ENCODE results near the gene AGRN.

AGRN gene

DNA sequence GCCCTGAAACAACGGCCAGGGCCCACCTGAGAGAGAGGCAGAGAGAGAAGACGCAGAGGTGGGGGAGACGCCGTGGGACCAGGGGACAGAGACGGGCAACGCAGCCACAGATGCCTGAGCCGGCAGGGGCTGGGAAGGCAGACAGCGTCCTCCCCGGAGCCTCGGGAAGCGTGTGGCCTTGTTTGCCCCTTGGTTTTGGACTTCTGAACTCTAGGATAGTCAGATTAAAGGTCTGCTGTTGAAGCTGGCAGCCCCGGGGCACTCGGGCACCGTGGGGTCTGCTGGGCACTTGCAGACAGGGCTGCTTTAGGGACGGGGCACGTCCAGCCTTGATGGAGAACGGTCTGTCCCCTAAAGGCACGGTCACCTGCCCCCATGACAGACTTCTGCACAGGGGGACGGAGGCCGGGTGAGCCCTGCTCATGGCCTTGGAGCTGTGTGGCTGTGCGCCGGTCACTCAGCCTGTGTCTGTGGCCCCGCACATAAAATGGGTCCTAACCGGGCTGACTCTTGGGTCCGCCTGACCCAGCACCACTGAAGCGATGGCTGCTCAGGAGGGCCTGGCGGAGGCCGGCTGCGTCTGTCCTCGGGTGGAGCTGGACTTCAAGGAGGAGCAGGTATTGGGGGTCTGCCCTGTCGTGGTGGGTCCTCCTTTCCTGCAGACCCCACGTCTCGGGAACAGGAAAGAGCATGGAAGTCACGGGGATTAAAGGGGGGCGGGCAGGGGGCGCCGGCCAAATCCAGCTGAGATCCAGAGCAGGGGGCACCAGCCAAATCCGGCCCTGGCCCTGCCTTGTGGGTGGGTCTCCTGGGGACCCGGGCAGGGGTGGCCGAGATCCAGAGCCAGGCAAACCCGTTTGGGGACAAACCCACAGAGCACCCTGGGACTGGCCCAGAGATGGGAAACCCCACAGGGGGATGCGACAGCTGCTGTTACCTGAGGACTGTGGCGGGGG lies 63.8 kb downstream of the AGRN start:
- Histone ChIP-seq H3K27ac (ENCODE audit: insufficient read depth, low read length, poor library complexity, severe bottlenecking) (no peak overlapping the region), H3K4me3 (ENCODE audit: insufficient read depth, low read depth, low read length, poor library complexity, severe bottlenecking) (no peak overlapping the region), H3K4me1 (ENCODE audit: control insufficient read depth, insufficient read depth, low read length, poor library complexity, severe bottlenecking) (peaks cover 13% of the 10 kb centered on the region), H3K27me3 (replicated peaks; ENCODE audit: control insufficient read depth, insufficient read depth, low read length, poor library complexity, severe bottlenecking) (no peaks in the 10 kb centered on the region), H3K9me3 (ENCODE audit: control insufficient read depth, low read length) (no peaks in the 10 kb centered on the region), H3K36me3 (ENCODE audit: control insufficient read depth, insufficient read depth, low read length) (no peaks in the 10 kb centered on the region)
- DNase-seq, result no peak

DNA sequence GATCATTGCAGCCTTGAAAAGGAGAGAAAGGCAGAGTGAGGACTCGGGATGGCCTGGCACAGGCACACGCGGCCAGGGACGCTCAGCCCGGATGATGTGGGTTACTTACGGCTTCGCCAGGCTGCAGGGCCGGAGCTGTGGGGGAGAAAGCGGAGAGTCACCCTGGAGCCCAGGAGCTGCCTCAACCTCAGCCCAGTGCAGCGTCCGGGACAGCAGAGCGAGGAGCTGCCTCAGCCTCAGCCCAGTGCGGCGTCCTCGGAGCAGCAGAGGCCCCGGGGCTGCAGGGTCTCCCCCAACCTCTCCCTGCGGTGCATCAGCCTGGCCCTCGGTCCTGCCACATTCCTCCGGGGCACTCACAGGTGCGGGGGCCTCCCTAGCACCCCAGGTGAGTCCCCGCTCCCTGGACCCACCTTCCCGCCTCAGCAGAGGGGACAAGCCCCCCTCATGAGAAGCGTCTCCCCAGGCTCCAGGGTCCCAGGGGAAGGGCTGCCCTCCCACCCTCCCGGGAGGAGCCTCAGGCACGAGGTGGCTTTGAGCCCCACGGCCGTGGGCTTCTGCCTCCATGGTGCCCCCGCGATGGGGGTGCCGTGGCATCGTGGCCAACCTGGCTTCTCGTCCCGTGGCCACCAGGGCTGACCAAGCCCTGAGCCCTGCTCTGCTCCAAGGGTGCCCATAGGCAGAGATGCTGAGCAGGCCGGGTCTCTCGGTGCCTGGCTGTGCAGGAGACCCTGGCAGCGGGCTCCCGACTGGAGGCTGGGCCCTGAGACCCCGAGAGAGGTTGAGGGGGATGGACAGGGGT lies 64.7 kb downstream of the AGRN start:
- no peaks in the 10 kb centered on the region for H3K9me3 ChIP-seq (ENCODE audit: control insufficient read depth, low read length)
- H3K4me1 ChIP-seq (ENCODE audit: control insufficient read depth, insufficient read depth, low read length, poor library complexity, severe bottlenecking), result peaks cover 9% of the 10 kb centered on the region
- no peaks in the 10 kb centered on the region for H3K36me3 ChIP-seq (ENCODE audit: control insufficient read depth, insufficient read depth, low read length)
- no peak overlapping the region for H3K4me3 ChIP-seq (ENCODE audit: insufficient read depth, low read depth, low read length, poor library complexity, severe bottlenecking)
- DNase-seq, result no peak
- H3K27me3 ChIP-seq (replicated peaks; ENCODE audit: control insufficient read depth, insufficient read depth, low read length, poor library complexity, severe bottlenecking), result no peaks in the 10 kb centered on the region
- H3K27ac ChIP-seq (ENCODE audit: insufficient read depth, low read length, poor library complexity, severe bottlenecking), result no peak overlapping the region

DNA sequence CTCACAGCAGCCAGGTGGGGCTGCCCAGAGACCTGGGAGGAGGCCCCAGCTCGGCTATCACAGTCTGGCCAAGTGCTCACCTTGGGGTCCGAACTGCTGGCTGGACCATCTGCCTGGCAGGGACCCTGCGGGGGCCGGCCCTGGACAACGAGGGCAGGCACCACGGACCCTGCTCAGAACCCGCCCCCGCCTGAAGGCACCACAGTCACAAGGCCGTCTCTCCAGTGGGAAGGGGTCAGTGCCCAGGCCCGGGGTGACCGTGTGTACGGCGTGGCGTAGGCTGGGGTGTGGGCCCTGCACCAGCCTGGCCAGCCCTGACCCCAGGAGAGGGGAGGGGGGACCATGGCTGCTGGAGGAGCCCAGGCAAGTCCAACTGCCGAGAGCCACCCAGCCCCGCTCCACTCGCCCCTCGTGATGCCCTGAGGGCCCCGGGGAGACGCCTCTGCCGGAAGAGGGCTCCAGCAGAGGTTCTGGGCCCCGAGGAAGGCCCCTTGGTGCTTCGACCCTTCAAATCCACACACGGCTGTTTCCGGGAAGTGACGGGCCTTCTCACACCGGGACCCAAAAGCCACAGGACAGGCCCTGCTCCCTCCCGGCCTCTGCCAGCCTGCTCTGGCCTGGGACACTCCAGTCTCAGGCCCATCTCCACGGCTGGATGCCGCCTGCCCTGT lies 65.4 kb downstream of the AGRN start:
- Histone ChIP-seq H3K4me3 (ENCODE audit: insufficient read depth, low read depth, low read length, poor library complexity, severe bottlenecking) (no peak overlapping the region), H3K27ac (ENCODE audit: insufficient read depth, low read length, poor library complexity, severe bottlenecking) (no peak overlapping the region)

GRCh38 chr1:1085911-1086841 lies 66.3 kb downstream of the AGRN start:
- no peak for DNase-seq

More for the DNA sequence above, 65.4 kb downstream of the AGRN start:
- no peak for DNase-seq
- H3K4me1 ChIP-seq (ENCODE audit: control insufficient read depth, insufficient read depth, low read length, poor library complexity, severe bottlenecking), result peaks cover 1% of the 10 kb centered on the region
- H3K36me3 ChIP-seq (ENCODE audit: control insufficient read depth, insufficient read depth, low read length), result no peaks in the 10 kb centered on the region
- no peaks in the 10 kb centered on the region for H3K9me3 ChIP-seq (ENCODE audit: control insufficient read depth, low read length)
- no peaks in the 10 kb centered on the region for H3K27me3 ChIP-seq (replicated peaks; ENCODE audit: control insufficient read depth, insufficient read depth, low read length, poor library complexity, severe bottlenecking)

GRCh38 chr1:1086911-1087341 lies 67.0 kb downstream of the AGRN start:
- Histone ChIP-seq H3K4me3 (ENCODE audit: insufficient read depth, low read depth, low read length, poor library complexity, severe bottlenecking) (no peak overlapping the region), H3K27ac (ENCODE audit: insufficient read depth, low read length, poor library complexity, severe bottlenecking) (no peak overlapping the region), H3K36me3 (ENCODE audit: control insufficient read depth, insufficient read depth, low read length) (no peaks in the 10 kb centered on the region), H3K9me3 (ENCODE audit: control insufficient read depth, low read length) (no peaks in the 10 kb centered on the region), H3K4me1 (ENCODE audit: control insufficient read depth, insufficient read depth, low read length, poor library complexity, severe bottlenecking) (no peaks in the 10 kb centered on the region), H3K27me3 (replicated peaks; ENCODE audit: control insufficient read depth, insufficient read depth, low read length, poor library complexity, severe bottlenecking) (no peaks in the 10 kb centered on the region)
- no peak for DNase-seq

More at GRCh38 chr1:1085911-1086841, 66.3 kb downstream of the AGRN start:
- no peak overlapping the region for H3K27ac ChIP-seq (ENCODE audit: insufficient read depth, low read length, poor library complexity, severe bottlenecking)
- H3K4me1 ChIP-seq (ENCODE audit: control insufficient read depth, insufficient read depth, low read length, poor library complexity, severe bottlenecking), result no peaks in the 10 kb centered on the region
- no peaks in the 10 kb centered on the region for H3K27me3 ChIP-seq (replicated peaks; ENCODE audit: control insufficient read depth, insufficient read depth, low read length, poor library complexity, severe bottlenecking)
- no peak overlapping the region for H3K4me3 ChIP-seq (ENCODE audit: insufficient read depth, low read depth, low read length, poor library complexity, severe bottlenecking)
- H3K9me3 ChIP-seq (ENCODE audit: control insufficient read depth, low read length), result no peaks in the 10 kb centered on the region
- H3K36me3 ChIP-seq (ENCODE audit: control insufficient read depth, insufficient read depth, low read length), result no peaks in the 10 kb centered on the region

- H3K4me3 ChIP-seq (ENCODE audit: insufficient read depth, low read depth, low read length, poor library complexity, severe bottlenecking), result no peak overlapping the region
- DNase-seq, result no peak
- no peaks in the 10 kb centered on the region for H3K4me1 ChIP-seq (ENCODE audit: control insufficient read depth, insufficient read depth, low read length, poor library complexity, severe bottlenecking)
- H3K9me3 ChIP-seq (ENCODE audit: control insufficient read depth, low read length), result no peaks in the 10 kb centered on the region
- no peaks in the 10 kb centered on the region for H3K36me3 ChIP-seq (ENCODE audit: control insufficient read depth, insufficient read depth, low read length)
- no peak overlapping the region for H3K27ac ChIP-seq (ENCODE audit: insufficient read depth, low read length, poor library complexity, severe bottlenecking)
- no peaks in the 10 kb centered on the region for H3K27me3 ChIP-seq (replicated peaks; ENCODE audit: control insufficient read depth, insufficient read depth, low read length, poor library complexity, severe bottlenecking)
Measured at GRCh38 chr1:1087351-1088028, 67.6 kb downstream of the AGRN start.

GRCh38 chr1:1088029-1088800 lies 68.3 kb downstream of the AGRN start:
- Histone ChIP-seq H3K9me3 (ENCODE audit: control insufficient read depth, low read length) (no peaks in the 10 kb centered on the region), H3K36me3 (ENCODE audit: control insufficient read depth, insufficient read depth, low read length) (no peaks in the 10 kb centered on the region), H3K4me1 (ENCODE audit: control insufficient read depth, insufficient read depth, low read length, poor library complexity, severe bottlenecking) (no peaks in the 10 kb centered on the region), H3K27ac (ENCODE audit: insufficient read depth, low read length, poor library complexity, severe bottlenecking) (no peak overlapping the region), H3K4me3 (ENCODE audit: insufficient read depth, low read depth, low read length, poor library complexity, severe bottlenecking) (no peak overlapping the region), H3K27me3 (replicated peaks; ENCODE audit: control insufficient read depth, insufficient read depth, low read length, poor library complexity, severe bottlenecking) (no peaks in the 10 kb centered on the region)
- no peak for DNase-seq

DNA sequence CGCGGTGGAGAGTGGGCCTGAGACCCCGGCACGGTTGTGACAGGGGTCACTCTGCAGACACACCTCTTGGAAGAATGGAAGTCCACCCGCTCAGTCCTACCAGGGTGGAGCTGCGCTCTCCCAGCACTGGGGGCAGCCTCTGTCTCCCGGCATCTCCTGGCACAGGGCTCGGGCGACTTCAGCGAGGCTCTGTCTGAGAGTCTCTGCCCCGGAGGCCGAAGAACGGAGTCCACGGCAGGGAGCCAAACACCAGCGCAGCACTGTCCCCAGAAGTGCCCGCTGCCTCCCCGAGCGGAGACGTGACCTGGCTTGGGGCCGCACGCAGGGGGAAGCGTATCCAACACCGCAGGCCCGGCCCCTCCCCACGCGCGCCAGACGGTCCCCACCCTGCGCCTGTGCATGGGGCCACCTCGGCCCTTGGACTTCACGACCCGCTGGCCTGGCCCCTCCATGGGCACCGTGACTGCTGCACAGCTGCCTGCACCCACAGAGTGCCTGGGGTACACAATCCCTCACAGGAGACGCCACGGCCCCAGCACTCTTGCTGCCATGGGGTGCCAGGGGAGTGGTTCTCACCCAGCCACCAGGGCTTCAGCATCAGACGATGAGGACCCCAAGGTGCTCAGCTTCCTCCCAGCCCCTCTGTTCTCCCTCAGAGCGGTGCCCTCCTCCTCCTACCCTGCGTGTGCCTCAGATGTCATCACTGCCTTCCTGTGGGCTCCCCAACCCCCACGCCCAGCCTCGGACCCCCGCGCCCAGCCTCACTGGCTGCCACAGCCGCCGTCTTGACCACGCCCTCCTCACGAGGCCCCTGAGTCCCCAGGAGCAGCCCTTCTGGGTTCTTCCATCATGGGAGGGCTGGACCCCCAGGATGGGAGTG lies 69.1 kb downstream of the AGRN start:
- no peak for DNase-seq
- Histone ChIP-seq H3K9me3 (ENCODE audit: control insufficient read depth, low read length) (no peaks in the 10 kb centered on the region), H3K27me3 (replicated peaks; ENCODE audit: control insufficient read depth, insufficient read depth, low read length, poor library complexity, severe bottlenecking) (no peaks in the 10 kb centered on the region), H3K36me3 (ENCODE audit: control insufficient read depth, insufficient read depth, low read length) (no peaks in the 10 kb centered on the region), H3K27ac (ENCODE audit: insufficient read depth, low read length, poor library complexity, severe bottlenecking) (no peak overlapping the region), H3K4me1 (ENCODE audit: control insufficient read depth, insufficient read depth, low read length, poor library complexity, severe bottlenecking) (no peaks in the 10 kb centered on the region), H3K4me3 (ENCODE audit: insufficient read depth, low read depth, low read length, poor library complexity, severe bottlenecking) (no peak overlapping the region)
